Umbilical cord (tissue), 2 donors: ENCODE data around the gene CD47. TPM values are rescaled to one million over a fixed set of nuclear protein-coding genes. Genes with fewer than 3 reads are reported as not detected.
A peak's percentile ranks its signal among the peaks of the same experiment; 100 is the strongest.

ENCODE experiments used
- DNase-seq: peaks from one replicate; pipeline ENCODE4 v3.0.0-alpha.2; 2015; ENCODE audit warnings: low spot score
- total RNA-seq: library from RNA; depleted of rRNA; stranded (reverse); fragments of >200 nt; gene quantifications from one replicate; pipeline ENCODE4 v1.2.3, GENCODE V29; 2014; ENCODE audit warnings: low replicate concordance; ENCODE audit not compliant: insufficient read depth

Gene CD47
- total RNA-seq, 1 donor from 2014 or later = 50.6 TPM

- peak; percentile 71 for DNase-seq
These were observed 26.5 kb upstream of the CD47 start for GRCh38 chr3:108117241-108117775.

GRCh38 chr3:108114423-108115065, 23.7 kb upstream of the CD47 start:
- peak; percentile 55 for DNase-seq

- no peak for DNase-seq
These were observed 23.1 kb upstream of the CD47 start for GRCh38 chr3:108113975-108114374.

- no peak for DNase-seq
These were observed 20.1 kb upstream of the CD47 start for GRCh38 chr3:108110934-108111333.

- no peak for DNase-seq
These were observed 17.6 kb upstream of the CD47 start for GRCh38 chr3:108108416-108108815.

GRCh38 chr3:108106449-108106848, 15.6 kb upstream of the CD47 start:
- no peak for DNase-seq

GRCh38 chr3:108106031-108106430, 15.2 kb upstream of the CD47 start:
- no peak for DNase-seq

- peak; percentile 86 for DNase-seq
These were observed 13.3 kb upstream of the CD47 start for GRCh38 chr3:108103886-108104797.

- no peak for DNase-seq
These were observed 12.4 kb upstream of the CD47 start for GRCh38 chr3:108103040-108103751.

- no peak for DNase-seq
These were observed 11.7 kb upstream of the CD47 start for GRCh38 chr3:108102420-108103039.

- no peak for DNase-seq
These were observed 10.3 kb upstream of the CD47 start for GRCh38 chr3:108100906-108101660.

- DNase-seq = no peak
These were observed 9.0 kb upstream of the CD47 start for GRCh38 chr3:108099679-108100428.

GRCh38 chr3:108099244-108099643, 8.4 kb upstream of the CD47 start:
- DNase-seq = no peak

GRCh38 chr3:108098003-108098370, 7.2 kb upstream of the CD47 start:
- no peak for DNase-seq

GRCh38 chr3:108097322-108098002, 6.6 kb upstream of the CD47 start:
- DNase-seq = no peak

GRCh38 chr3:108096532-108097321, 5.9 kb upstream of the CD47 start:
- no peak for DNase-seq

- DNase-seq = no peak
These were observed 2.8 kb upstream of the CD47 start for GRCh38 chr3:108093616-108094015.

GRCh38 chr3:108093021-108093420, 2.2 kb upstream of the CD47 start:
- no peak for DNase-seq

GRCh38 chr3:108092501-108092900, 1.7 kb upstream of the CD47 start:
- no peak for DNase-seq
